GM19328 (cell line): ENCODE data around the gene CHMP4B.

Experiments
- ATAC-seq: cut with Tn5 transposase; IDR thresholded peaks from one replicate; pipeline ENCODE4 v1.9.1; 2021; ENCODE audit warnings: mild to moderate bottlenecking, moderate library complexity; ENCODE audit not compliant: unreplicated experiment

The CHMP4B gene, protein sequence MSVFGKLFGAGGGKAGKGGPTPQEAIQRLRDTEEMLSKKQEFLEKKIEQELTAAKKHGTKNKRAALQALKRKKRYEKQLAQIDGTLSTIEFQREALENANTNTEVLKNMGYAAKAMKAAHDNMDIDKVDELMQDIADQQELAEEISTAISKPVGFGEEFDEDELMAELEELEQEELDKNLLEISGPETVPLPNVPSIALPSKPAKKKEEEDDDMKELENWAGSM

DNA sequence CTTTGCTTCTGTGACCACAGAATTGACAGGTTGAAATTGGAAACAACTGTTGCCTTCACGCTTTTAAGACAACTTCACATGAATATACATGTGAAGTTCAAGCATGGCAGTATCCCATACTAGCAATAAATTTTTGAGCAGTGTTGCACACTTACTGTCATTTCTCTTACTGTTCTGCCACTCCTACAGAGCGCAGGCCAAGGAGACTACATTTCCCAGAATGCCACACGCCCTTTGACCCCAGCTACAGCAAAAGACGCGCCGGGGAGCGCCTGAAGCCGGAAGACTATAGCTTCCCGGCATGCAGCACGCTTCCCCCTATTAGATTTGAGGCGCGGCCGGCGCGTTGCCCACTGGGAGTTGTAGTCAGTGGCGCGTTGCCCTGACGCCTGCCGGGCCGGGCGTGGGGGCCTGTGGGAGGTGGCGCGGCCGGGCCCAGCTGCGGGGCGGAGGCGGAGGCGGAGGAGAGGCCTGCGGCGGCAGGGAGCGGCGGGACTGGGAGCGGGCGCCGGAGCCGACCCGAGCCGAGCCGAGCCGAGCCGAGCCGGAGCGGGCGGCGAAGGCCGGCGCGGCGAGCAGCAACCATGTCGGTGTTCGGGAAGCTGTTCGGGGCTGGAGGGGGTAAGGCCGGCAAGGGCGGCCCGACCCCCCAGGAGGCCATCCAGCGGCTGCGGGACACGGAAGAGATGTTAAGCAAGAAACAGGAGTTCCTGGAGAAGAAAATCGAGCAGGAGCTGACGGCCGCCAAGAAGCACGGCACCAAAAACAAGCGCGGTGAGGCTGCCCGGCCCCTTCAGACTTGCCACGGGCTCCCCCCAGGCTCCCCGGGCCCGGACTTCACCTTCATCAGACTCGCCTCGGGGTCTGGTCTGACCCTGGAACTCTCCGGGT is at the start of gene CHMP4B:
Gene CHMP4B (plus strand): TSS at position 464 of the 891 bp plus-strand sequence. CDS start 121 bp downstream, at position 585.
- peak; percentile 97 for ATAC-seq

DNA sequence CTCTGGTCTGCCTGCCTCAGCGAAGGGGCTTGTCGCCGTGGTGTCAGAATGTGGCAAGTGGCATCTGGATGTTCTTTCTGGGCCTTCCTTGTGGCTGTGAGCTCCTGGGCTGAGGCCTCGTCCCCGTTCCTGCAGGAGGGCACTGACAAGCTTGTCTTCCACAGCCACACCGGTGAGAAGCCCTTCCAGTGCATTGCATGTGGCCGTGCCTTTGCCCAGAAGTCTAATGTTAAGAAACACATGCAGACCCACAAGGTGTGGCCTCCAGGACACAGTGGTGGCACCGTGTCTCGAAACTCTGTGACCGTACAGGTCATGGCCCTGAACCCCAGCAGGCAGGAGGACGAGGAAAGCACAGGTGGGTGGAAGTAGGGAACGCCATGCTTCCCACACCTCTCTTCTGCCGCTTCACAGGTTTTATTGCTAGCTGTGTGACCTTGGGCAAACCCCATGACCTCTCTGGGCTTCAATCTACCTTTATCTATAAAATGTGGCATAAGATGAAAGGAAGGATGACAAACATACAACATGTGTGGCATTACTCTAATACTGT is 49.4 kb upstream of the CHMP4B start:
- ATAC-seq: no peak

GRCh38 chr20:33765099-33765498 is 46.0 kb upstream of the CHMP4B start:
- ATAC-seq: no peak

GRCh38 chr20:33765592-33765991 is 45.6 kb upstream of the CHMP4B start:
- no peak for ATAC-seq

- no peak for ATAC-seq
These were observed 44.5 kb upstream of the CHMP4B start for GRCh38 chr20:33766686-33767085.

DNA sequence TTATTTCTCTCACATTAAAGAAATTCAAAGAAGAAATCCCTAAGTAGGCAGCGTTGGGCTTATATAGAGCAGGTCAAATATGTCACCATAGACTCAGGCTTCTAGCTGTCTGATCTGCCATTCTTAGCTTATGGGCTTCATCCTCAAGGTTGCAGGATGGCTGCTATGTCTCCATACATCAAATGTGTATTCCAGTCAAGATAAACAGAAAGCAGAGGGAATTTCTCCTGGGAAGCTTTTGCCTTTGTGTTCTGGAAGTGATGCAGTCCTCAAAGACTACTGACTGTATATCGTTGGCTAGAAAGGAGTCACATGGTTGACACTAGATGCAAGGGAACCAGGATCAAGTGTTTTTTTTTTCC is 43.4 kb upstream of the CHMP4B start:
- no peak for ATAC-seq

- ATAC-seq: no peak
These were observed 42.1 kb upstream of the CHMP4B start for GRCh38 chr20:33769043-33769442.

GRCh38 chr20:33770005-33770404 is 41.1 kb upstream of the CHMP4B start:
- ATAC-seq: no peak

- no peak for ATAC-seq
These were observed 39.2 kb upstream of the CHMP4B start for GRCh38 chr20:33771938-33772337.

DNA sequence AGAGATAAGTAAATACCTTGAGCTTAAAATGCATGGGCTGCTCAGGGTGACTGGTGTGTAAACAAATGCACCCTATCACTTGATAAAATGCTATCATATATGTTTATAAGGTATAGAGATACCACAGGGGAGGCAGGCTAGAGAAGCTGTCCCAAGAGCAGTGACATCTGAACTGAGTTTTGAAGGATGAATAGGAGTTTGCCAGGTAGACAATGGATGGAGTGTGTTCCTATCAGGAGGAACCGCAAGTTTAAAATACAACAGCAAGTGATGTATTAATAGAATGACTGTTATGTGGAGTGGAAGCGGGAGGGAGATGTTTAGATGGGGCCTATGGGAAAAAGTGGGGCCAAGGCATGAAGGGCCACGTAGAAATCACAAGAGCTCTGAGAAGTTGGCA is 38.7 kb upstream of the CHMP4B start:
- ATAC-seq: no peak

DNA sequence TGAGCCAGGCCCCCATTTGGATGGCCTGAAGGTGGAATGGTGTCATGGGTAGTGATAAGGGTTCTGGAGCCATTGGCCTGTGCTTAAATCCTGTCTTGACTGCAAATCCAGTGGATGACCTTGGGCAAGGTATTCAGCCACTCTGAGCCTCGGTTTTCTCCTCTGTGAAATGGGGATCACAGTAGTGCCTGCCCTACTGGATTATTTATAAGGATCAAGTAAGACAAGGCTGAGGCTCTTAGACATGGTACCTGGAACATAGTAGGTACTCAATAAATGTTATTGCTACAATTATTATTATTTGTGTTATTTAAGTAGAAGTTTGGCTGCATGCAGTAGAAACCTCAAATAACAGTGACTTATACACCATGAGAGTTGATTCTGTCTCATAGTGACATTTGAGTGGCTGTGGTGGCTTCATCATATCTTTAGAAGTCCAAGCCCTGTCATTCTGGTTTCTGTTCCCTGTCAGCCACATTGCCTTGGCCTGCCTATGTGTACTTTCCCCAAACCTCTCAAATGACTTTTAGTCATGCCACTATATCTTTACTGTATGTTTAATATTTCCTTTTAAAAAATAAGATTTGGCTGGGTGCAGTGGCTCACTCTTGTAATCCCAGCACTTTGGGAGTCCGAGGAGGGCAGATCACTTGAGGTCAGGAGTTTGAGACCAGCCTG is 37.6 kb upstream of the CHMP4B start:
- ATAC-seq: no peak

GRCh38 chr20:33777816-33778215 is 33.3 kb upstream of the CHMP4B start:
- ATAC-seq: no peak

DNA sequence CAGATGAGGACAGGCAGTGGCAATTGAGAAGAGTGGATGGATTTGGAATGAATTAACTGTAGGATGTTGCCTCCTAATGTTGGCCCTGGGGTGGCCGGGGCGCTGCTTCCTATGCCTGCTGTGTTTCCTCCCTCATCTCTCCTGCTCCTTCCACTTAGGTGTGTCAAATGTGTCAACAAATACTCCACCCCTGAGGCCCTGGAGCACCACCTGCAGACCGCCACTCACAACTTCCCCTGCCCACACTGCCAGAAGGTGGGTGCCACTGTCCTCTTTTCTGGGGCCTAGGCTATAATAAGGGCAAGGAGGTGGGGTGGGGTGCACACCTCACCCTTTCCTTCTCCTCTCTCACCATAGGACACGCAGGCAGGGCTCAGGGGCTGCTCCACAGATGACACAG is 30.0 kb upstream of the CHMP4B start:
- ATAC-seq: no peak

DNA sequence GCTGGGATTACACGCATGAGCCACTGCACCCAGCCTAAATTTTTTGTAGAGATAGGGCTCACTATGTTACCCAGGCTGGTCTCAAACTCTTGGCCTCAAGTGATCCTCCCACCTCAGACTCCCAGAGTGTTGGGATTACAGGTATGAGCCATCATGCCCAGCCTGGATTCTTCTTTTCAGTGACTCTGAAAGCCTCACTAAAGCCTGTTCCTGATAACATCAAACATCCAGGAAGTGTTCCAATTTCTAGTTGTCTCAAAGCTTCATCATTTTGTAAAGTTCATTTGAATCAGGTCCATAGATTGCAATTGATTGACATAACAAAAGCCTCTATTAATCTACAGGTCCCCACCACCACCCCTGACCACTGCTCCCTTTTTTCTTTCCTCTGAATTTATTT is 29.2 kb upstream of the CHMP4B start:
- ATAC-seq: no peak

- no peak for ATAC-seq
These were observed 27.9 kb upstream of the CHMP4B start for GRCh38 chr20:33783256-33783655.

GRCh38 chr20:33783818-33784217 is 27.3 kb upstream of the CHMP4B start:
- no peak for ATAC-seq

- no peak for ATAC-seq
These were observed 26.9 kb upstream of the CHMP4B start for GRCh38 chr20:33784225-33784624.

DNA sequence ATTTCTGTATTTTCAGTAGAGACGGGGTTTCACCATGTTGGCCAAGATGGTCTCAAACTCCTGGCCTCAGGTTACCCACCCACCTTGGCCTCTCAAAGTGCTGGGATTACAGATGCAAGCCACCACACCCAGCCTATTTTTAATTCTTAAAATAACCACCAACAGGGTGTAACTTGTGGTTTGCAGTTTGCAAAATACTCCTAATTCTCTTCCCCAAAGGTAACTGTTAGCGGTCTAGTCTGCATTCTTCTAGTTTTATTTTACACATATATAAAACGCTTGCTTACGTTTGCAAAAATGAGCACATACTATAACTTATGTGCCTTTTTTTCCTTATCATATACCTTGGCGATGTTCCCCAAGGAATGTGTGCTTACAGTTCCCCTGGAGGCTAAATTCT is 25.6 kb upstream of the CHMP4B start:
- no peak for ATAC-seq

DNA sequence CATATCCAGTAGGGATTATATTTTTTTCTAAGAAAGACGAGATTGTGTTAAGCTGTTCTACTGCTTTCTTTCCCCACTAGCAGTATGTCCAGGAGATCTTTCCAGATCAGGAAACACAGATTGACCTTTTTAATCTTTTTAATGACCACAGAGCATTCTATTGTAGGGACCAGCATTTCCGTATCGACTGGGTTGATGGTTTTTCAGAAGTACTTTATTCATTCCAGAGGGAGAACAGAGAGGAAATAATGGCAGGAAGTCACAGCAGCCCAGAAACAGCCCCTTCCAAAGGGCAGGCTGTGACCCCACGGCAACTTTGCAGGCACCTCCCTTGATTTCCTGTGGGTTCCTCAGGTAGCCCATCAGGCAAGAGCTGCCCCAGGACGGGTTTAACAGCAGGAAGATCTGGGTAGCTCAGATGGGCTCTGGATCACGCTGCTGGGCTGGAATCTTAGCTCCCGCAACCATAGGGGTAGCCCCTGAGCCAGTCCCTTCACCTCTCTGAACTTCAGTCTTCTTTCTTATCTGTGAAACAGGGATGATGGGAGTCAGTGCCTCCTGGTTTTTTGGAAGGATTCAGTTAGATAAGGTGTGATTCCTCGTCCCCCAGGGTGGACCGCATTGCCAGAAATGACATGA is 23.8 kb upstream of the CHMP4B start:
- no peak for ATAC-seq

DNA sequence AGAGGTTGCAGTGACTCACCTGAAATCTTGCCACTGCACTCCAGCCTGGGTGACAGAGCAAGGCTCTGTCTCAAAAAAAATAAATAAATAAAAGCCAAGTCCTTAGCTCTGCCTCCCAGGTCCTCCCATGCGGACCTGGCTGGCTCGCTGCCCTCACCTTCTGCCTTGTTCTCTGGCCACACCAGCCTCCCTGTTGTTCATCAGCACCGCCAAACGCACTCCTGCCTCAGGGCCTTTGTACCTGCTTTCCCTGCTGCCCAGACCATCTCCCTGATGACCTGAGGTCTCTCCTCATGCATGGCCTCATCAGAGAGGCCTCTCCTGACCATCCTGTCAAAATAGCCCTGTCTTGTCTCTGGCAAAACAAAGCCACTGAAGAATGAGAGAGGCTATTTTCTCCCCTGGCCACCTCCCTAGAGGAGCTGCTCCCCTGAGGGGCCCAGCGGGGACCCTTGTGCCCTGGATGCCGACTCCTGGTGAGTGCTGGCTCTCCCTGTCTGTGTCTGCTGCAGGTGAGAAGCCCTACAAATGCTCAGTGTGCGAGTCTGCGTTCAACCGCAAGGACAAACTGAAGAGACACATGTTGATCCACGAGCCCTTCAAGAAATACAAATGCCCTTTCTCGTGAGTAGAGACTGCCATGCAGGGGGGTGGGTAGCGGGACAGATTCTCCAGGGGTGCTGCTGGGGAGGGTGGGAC is 22.6 kb upstream of the CHMP4B start:
- ATAC-seq: no peak
